ENCODE data around the gene NCKAP5. TPM values are rescaled to one million over a fixed set of nuclear protein-coding genes. Genes with fewer than 3 reads are reported as not detected.

Gene NCKAP5
- total RNA-seq, 1 experiment from 2014 or later, result 3.2 TPM

DNA sequence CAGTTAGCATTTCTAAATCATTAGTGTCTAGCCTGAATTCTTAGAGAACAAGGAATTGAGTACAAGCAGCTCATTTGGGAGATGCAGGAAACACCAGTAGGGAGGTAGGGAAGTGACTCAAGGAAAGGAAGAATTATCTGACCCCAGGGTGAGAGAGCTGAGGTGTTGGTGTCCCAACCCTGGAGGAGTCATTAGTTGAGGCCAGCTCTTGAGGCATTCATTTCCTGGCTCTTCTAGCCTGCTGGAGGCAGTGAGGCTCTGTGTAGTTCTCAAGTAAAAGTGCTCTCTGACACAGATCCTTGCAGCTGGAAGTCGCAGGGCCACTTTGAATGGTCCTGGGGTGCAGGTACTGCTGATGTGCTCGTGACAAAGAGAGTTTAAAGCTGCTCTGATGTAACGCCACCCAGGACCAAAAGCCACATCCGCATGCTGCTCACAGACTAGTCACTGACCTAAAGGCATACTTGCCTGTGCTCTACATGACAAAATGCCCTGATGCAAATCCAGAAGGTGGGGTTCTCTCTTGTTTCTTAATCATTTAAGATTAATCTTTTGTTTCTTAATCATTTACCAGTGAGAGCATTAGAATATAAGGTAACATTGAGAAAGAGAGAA, 598.8 kb downstream of the NCKAP5 start:
- ChIA-PET CTCF (no interaction called here), POLR2A (ENCODE audit: unreplicated experiment) (no interaction called here)
- Histone ChIP-seq H3K4me2 (ENCODE audit: low read length) (peak overlapping the region; percentile 27), H3K27me3 (ENCODE audit: low read length) (no peaks in the 10 kb centered on the region), H3K4me3 (ENCODE audit: low read length) (no peak overlapping the region), H3K4me1 (ENCODE audit: insufficient read depth, low read length) (peaks cover 38% of the 10 kb centered on the region), H3K79me2 (ENCODE audit: low read length) (no peaks in the 10 kb centered on the region), H3K9me2 (replicated peaks; ENCODE audit: low read length) (no peaks in the 10 kb centered on the region), H3F3A (ENCODE audit: low read length, unreplicated experiment) (peaks cover 4% of the 10 kb centered on the region), H3K27ac (ENCODE audit: low read length) (peak overlapping the region; percentile 72), H3K9me3 (ENCODE audit: low read length) (no peaks in the 10 kb centered on the region), H4K20me1 (ENCODE audit: low read length) (no peaks in the 10 kb centered on the region), H2AFZ (ENCODE audit: low read length) (no peak overlapping the region), H3K9ac (ENCODE audit: low read length) (peak overlapping the region; percentile 16; the same call in 1 of the 2 replicates), H3K36me3 (ENCODE audit: low read depth, low read length) (no peaks in the 10 kb centered on the region)
- intact Hi-C loops (cut with micrococcal nuclease), result no loop called here
- ATAC-seq (peak; percentile 71), DNase-seq (peak; percentile 77)
- TF ChIP-seq EZH2 (IDR thresholded peaks at IDR 0.05; ENCODE audit: low read length, unreplicated experiment), result no peak
- no peak for TF ChIP-seq EZH2phosphoT487 (IDR thresholded peaks at IDR 0.05; ENCODE audit: borderline replicate concordance, low read length)
- TF ChIP-seq, protein P1, sequence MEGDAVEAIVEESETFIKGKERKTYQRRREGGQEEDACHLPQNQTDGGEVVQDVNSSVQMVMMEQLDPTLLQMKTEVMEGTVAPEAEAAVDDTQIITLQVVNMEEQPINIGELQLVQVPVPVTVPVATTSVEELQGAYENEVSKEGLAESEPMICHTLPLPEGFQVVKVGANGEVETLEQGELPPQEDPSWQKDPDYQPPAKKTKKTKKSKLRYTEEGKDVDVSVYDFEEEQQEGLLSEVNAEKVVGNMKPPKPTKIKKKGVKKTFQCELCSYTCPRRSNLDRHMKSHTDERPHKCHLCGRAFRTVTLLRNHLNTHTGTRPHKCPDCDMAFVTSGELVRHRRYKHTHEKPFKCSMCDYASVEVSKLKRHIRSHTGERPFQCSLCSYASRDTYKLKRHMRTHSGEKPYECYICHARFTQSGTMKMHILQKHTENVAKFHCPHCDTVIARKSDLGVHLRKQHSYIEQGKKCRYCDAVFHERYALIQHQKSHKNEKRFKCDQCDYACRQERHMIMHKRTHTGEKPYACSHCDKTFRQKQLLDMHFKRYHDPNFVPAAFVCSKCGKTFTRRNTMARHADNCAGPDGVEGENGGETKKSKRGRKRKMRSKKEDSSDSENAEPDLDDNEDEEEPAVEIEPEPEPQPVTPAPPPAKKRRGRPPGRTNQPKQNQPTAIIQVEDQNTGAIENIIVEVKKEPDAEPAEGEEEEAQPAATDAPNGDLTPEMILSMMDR (conservative IDR thresholded peaks at IDR 0.05; ENCODE audit: low read depth, low read length), result no peak
- no TSS peak for BruUV-seq (replicated peaks)

DNA sequence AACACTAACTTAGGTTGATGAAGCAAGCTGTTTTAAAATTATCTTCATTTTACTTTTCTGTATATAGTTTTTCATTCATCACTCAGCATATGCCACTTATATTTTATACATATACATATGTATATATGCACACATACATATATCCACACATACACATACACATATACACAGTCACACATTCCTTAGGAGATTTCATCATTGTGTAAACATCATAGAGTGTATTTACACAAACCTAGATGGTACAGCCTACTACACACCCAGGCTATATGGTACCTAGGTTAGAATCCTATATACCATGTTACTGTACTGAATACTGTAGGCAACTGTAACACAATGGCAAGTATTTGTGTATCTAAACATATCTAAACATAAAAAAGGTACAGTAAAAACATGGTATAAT, 602.8 kb downstream of the NCKAP5 start:
- Histone ChIP-seq H3K27ac (ENCODE audit: low read length) (no peak overlapping the region), H3K4me3 (ENCODE audit: low read length) (no peak overlapping the region), H3K4me1 (ENCODE audit: insufficient read depth, low read length) (peaks cover 42% of the 10 kb centered on the region), H3K27me3 (ENCODE audit: low read length) (no peaks in the 10 kb centered on the region), H3K9ac (ENCODE audit: low read length) (no peak overlapping the region), H3K4me2 (ENCODE audit: low read length) (no peak overlapping the region), H3K36me3 (ENCODE audit: low read depth, low read length) (no peaks in the 10 kb centered on the region), H3F3A (ENCODE audit: low read length, unreplicated experiment) (peaks cover 4% of the 10 kb centered on the region), H3K9me2 (replicated peaks; ENCODE audit: low read length) (no peaks in the 10 kb centered on the region), H3K9me3 (ENCODE audit: low read length) (no peaks in the 10 kb centered on the region), H2AFZ (ENCODE audit: low read length) (no peak overlapping the region), H4K20me1 (ENCODE audit: low read length) (no peaks in the 10 kb centered on the region), H3K79me2 (ENCODE audit: low read length) (no peaks in the 10 kb centered on the region)
- DNase-seq (peak; percentile 58), ATAC-seq (peak; percentile 63)
- BruUV-seq (replicated peaks), result no TSS peak
- no peak for TF ChIP-seq EZH2 (IDR thresholded peaks at IDR 0.05; ENCODE audit: low read length, unreplicated experiment)
- TF ChIP-seq EZH2phosphoT487 (IDR thresholded peaks at IDR 0.05; ENCODE audit: borderline replicate concordance, low read length), result no peak
- TF ChIP-seq, protein P1 (conservative IDR thresholded peaks at IDR 0.05; ENCODE audit: low read depth, low read length), result no peak
- POLR2A ChIA-PET (ENCODE audit: unreplicated experiment), result no interaction called here
- CTCF ChIA-PET, result no interaction called here
- intact Hi-C loops (cut with micrococcal nuclease), result no loop called here

DNA sequence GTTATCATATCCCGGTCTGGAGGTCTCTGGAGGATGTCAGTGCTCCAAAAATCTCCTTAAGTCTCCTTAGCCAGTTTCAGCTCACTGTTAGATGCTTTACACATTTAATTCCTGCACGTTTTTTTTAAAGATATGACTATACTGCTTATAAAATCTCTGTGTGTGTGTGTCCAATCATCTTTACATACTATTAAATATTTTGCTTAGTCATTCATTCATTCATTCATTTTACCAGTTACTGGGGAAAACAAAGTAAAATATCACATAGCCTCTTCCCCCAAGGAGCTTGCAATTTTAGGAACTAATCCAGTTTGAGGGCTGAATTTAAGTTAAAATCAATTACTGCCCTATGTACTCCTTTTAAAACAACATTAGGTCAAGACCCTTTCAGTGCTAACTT, 605.1 kb downstream of the NCKAP5 start:
- H3K9ac ChIP-seq (ENCODE audit: low read length), result no peak overlapping the region
- H3K27ac ChIP-seq (ENCODE audit: low read length), result no peak overlapping the region
- H2AFZ ChIP-seq (ENCODE audit: low read length), result no peak overlapping the region
- no peaks in the 10 kb centered on the region for H3K79me2 ChIP-seq (ENCODE audit: low read length)
- H3K4me1 ChIP-seq (ENCODE audit: insufficient read depth, low read length), result peaks cover 19% of the 10 kb centered on the region
- DNase-seq, result no peak
- H3K9me2 ChIP-seq (replicated peaks; ENCODE audit: low read length), result no peaks in the 10 kb centered on the region
- no peaks in the 10 kb centered on the region for H3K36me3 ChIP-seq (ENCODE audit: low read depth, low read length)
- ATAC-seq, result no peak
- no peak for TF ChIP-seq EZH2phosphoT487 (IDR thresholded peaks at IDR 0.05; ENCODE audit: borderline replicate concordance, low read length)
- TF ChIP-seq, protein P1 (conservative IDR thresholded peaks at IDR 0.05; ENCODE audit: low read depth, low read length), result no peak
- TF ChIP-seq EZH2 (IDR thresholded peaks at IDR 0.05; ENCODE audit: low read length, unreplicated experiment), result no peak
- no peaks in the 10 kb centered on the region for H3K27me3 ChIP-seq (ENCODE audit: low read length)
- intact Hi-C loops (cut with micrococcal nuclease), result no loop called here
- H3K9me3 ChIP-seq (ENCODE audit: low read length), result no peaks in the 10 kb centered on the region
- ChIA-PET CTCF (no interaction called here), POLR2A (ENCODE audit: unreplicated experiment) (no interaction called here)
- no peak overlapping the region for H3K4me3 ChIP-seq (ENCODE audit: low read length)
- no TSS peak for BruUV-seq (replicated peaks)
- no peaks in the 10 kb centered on the region for H4K20me1 ChIP-seq (ENCODE audit: low read length)
- no peaks in the 10 kb centered on the region for H3F3A ChIP-seq (ENCODE audit: low read length, unreplicated experiment)
- H3K4me2 ChIP-seq (ENCODE audit: low read length), result no peak overlapping the region

Data from PC-3 (cell line).